Measurements from ENCODE around the gene IRS2.
A peak's percentile ranks its signal among the peaks of the same experiment; 100 is the strongest.
"Not testable (repeated sequence)": the region's sequence is repeated elsewhere in the genome, so short reads cannot be mapped to it uniquely, and the experiment has no call there.

Gene IRS2, protein sequence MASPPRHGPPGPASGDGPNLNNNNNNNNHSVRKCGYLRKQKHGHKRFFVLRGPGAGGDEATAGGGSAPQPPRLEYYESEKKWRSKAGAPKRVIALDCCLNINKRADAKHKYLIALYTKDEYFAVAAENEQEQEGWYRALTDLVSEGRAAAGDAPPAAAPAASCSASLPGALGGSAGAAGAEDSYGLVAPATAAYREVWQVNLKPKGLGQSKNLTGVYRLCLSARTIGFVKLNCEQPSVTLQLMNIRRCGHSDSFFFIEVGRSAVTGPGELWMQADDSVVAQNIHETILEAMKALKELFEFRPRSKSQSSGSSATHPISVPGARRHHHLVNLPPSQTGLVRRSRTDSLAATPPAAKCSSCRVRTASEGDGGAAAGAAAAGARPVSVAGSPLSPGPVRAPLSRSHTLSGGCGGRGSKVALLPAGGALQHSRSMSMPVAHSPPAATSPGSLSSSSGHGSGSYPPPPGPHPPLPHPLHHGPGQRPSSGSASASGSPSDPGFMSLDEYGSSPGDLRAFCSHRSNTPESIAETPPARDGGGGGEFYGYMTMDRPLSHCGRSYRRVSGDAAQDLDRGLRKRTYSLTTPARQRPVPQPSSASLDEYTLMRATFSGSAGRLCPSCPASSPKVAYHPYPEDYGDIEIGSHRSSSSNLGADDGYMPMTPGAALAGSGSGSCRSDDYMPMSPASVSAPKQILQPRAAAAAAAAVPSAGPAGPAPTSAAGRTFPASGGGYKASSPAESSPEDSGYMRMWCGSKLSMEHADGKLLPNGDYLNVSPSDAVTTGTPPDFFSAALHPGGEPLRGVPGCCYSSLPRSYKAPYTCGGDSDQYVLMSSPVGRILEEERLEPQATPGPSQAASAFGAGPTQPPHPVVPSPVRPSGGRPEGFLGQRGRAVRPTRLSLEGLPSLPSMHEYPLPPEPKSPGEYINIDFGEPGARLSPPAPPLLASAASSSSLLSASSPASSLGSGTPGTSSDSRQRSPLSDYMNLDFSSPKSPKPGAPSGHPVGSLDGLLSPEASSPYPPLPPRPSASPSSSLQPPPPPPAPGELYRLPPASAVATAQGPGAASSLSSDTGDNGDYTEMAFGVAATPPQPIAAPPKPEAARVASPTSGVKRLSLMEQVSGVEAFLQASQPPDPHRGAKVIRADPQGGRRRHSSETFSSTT (N-terminal part only)

DNA sequence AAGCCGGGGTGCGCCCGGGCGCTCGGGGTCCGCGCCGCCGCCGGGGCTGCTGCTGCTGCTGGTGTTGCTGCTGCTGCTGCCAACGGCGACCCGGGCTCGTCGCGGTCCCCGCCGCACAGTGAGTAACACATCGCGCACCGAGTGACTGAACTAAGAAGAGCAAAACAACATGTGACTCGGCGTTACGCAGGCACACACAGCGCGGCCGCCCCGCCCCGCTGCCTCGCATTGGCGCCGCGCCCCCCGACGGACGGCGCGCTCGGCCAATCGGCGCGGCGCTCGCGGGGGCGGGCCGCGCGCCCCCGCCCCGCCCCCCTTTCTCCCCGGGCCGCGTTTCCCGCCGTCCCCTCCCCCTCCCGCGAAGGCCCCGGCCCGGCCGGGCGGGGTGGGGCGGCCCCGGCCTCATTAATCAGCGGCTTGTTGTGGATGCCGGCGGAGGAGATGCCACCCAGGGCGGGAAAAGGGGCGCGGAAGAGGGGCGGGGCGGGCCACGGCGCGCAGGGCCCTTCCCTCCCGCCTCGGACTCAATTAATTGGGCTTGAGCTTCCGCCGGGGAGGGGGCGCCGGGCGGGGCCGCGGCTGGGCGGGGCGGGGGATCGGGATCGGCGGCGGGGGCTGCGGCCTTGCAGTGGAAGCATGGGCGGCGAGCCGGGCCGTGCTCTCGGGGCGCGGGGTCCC, at the start of gene IRS2:
Gene IRS2, minus strand, starts transcription at position 127 of the 678 bp plus-strand sequence. CDS start 530 bp downstream, outside the sequence.
- peak; percentile 86 for DNase-seq (ENCODE audit: extremely low read depth in 1 of 2, low read depth in 1 of 2)

DNA sequence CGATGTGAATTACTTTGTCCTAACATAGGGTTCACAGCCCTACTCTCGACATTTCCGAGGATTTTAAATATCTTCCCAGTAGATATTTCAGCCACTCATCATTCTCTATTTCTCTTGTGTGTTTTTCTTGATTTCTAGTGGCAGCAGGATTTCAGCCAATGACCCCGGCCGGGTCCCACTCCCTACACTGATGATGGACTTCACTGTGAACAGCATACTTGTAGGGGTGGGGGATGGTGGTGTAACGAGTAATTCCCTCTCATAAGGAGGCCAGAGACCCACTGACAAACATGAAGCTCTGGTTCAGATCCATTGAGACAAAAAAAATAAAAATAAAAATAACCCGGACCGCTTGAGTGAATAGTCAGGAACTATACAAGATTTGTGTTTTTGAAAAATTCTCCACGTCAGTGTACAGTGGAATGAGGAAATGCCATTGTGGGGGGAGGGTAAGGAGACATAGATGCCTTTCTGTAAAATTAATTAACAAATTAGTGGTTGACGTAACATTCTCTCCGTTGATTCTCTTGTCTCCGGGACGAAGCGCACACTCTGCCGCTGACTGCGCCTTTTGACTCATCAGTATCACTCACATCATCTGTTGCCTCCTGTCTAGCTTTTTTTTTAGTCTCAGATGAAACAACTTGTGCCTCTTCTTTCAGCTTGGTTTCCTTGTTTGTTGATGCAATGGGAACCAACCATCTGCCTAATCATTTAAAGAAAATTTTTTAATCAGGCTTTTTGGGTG, 48.8 kb upstream of the IRS2 start:
- no peak for DNase-seq (ENCODE audit: extremely low read depth in 1 of 2, low read depth in 1 of 2)

DNA sequence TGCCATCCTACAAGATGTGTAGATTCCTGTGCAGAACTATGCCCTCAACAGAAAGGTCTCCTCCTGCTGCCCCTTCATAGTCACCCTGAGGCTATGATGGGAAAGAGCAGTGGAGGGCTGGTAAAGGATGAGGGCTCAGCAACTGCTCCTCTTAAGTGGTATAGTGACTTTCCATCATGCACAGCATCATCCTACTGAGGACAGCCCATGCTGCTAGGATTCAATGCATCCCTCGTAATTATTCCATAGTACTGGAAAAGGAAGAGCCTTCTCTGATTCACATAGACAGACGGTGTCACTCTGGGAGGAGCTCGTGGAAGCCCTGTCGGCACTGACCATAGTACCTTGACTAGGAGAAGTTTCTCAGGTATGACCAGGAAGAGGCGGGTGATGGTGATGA, 47.6 kb upstream of the IRS2 start:
- DNase-seq (ENCODE audit: extremely low read depth in 1 of 2, low read depth in 1 of 2), result no peak

DNA sequence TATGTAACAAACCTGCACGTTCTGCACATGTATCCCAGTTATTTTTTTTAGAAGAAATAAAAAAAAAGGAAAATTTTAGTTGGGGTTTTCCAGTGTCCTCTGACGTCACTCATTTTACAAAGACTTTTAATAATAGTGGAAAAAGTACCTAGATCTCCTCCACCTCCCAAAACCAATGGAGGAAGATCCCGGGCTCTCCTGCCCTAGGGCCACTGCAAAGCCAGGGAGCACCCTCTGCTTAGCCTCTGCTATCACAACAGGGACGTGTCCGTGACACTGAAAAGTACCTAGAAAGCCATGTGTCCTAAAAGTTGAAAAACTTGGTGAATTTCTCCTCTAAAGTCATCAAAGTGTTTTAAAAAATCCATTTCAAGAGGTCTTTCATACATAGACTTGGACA, 46.7 kb upstream of the IRS2 start:
- DNase-seq (ENCODE audit: extremely low read depth in 1 of 2, low read depth in 1 of 2), result no peak

DNA sequence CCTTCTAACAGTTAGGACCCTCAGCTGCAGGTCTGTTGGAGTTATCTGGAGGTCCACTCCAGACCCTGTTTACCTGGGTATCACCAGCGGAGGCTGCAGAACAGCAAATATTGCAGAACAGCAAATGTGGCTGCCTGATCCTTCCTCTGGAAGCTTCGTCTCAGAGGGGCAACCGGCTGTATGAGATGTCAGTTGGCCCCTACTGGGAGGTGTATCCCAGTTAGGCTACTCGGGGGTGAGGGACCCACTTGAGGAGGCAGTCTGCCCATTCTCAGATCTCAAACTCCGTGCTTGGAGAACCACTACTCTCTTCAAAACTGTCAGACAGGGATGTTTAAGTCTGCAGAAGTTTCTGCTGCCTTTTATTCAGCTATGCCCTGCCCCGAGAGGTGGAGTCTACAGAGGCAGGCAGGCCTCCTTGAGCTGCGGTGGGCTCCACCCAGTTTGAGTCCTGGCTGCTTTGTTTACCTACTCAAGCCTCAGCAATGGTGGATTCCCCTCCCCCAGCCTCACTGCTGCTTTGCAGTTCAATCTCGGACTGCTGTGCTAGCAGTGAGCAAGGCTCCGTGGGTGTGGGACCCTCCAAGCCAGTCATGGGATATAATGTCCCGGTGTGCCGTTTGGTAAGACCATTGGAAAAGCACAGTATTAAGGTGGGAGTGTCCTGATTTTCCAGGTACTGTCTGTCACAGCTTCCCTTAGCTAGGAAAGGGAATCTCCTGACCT, 42.4 kb upstream of the IRS2 start:
- not testable (repeated sequence) for DNase-seq (ENCODE audit: extremely low read depth in 1 of 2, low read depth in 1 of 2)

DNA sequence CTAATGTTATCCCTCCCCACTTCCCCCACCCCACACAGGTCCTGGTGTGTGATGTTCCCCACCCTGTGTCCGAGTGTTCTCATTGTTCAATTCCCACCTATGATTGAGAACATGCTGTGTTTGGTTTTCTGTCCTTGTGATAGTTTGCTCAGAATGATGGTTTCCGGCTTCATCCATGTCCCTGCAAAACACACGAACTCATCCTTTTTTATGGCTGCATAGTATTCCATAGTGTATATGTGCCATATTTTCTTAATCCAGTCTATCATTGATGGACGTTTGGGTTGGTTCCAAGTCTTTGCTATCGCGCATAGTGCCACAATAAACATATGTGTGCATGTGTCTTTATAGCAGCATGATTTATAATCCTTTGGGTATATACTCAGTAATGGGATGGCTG, 36.8 kb upstream of the IRS2 start:
- DNase-seq (ENCODE audit: extremely low read depth in 1 of 2, low read depth in 1 of 2), result not testable (repeated sequence)

DNA sequence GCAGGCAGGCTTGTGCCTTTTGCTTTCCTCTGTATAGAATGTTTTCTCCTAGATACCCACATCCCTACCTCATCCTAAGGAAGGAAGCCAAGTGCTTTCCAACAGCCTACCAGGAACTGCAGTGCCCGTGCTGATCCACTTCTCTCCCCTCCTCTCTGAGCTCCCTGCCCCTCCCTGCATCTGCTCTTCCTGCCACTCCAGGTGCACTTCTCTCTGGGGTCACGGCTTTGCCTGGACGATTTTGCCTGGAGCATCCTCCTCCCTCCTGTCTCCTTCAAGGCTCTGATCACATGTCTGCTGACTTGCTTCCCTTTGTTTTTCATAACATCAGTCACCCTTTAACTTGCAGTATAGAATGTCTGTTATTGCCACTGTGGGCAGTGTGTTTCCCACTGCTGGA, 34.7 kb upstream of the IRS2 start:
- DNase-seq (ENCODE audit: extremely low read depth in 1 of 2, low read depth in 1 of 2), result no peak

DNA sequence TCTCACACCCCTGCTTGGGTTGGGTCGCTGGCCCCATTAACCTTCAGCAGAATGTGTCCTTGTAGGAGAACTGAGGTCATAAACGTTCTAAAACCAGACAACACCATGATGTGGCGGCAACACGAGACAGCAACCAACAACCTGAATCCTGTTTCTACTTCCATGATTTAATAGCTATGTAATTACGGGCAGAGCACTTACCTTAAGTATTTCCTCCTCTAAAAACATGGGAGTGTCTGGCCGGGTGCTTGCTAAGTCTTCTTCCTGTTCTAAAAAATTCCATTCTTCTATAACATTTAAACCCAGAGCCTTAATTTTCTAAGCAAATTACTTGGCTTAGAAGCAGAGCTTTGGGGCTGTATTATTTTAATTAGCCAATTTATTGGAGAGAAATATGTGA, 33.5 kb upstream of the IRS2 start:
- no peak for DNase-seq (ENCODE audit: extremely low read depth in 1 of 2, low read depth in 1 of 2)

DNA sequence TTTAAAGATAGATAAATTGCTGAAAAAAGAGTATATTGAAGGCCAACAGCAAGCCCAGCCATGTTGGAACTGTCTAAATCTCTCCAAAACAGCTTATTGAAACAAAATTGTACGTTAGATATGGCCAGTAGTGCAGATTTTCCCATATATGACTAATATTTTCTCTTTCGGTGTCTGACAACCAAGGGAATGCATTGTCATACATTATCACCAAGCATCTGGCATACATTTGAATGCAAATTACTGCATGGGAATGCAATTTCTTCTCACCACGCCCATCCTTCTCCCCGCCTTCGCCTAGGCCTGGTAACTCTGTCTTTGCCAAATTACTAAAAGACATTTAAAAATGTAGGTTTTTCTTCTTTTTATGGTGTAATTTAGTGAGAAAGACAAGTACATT, 32.5 kb upstream of the IRS2 start:
- DNase-seq (ENCODE audit: extremely low read depth in 1 of 2, low read depth in 1 of 2), result no peak

DNA sequence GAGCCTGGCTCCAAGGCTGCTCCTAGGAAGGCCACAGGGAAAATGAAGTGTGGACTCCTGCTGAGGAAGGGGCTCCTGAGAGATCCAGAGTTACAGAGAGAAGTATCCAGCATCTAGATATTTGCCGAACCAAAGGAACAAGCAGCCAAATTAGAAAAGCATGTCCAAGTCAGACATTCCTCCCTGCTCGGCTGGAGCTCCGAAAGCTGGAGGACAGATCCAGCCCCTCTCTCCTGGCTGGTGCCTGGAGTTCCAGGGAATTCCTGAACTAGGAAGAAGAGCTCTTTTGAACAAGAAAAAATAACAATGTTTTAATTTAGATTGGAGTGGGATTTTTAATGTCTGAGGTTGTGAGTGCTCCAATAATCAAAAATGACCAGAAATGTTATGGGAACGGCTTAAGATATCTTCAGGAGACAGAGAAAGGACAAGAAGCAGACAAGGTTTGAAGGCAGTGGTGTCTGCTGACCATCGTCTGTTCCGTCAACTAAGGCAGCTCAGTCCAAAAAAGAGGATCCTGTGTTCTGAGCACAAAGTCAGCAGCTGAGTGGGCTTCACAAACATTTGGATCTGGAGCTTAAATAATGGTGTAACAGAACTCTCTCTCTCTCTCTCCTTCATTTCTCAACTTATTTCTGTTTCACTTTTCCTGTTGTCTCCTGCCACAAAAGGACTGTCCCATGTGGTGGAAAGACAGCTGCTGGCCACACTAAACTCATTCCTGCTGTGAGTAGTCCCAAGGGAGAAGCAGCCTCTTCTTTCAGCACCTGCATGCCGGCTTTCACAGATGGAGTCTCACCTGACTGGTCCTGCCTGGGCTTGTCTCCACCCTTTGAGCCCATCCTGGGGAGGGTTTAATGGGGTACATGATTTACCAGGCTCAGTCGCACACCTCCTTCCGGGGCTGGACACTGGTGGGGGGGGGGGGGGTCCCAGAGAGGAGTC, 31.5 kb upstream of the IRS2 start:
- DNase-seq (ENCODE audit: extremely low read depth in 1 of 2, low read depth in 1 of 2), result no peak

DNA sequence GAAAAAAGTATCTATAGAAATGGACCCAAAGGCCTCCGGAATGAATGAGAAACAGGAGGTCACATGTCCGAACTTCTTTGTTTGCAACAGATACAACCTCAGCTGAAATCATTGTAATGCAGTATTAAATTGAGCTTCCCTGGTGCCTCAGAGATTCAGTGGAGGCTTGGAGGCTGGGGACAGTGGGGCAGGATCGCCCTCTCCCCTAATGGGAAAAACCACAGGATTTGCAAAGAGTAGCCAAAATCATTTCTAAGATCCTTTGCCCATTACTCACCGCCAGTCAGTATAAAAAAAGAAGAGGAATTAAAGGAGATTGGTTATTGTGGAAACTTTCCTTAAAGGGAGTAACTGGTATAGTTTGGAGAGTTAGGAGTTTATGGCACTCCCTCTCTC, 30.4 kb upstream of the IRS2 start:
- no peak for DNase-seq (ENCODE audit: extremely low read depth in 1 of 2, low read depth in 1 of 2)

DNA sequence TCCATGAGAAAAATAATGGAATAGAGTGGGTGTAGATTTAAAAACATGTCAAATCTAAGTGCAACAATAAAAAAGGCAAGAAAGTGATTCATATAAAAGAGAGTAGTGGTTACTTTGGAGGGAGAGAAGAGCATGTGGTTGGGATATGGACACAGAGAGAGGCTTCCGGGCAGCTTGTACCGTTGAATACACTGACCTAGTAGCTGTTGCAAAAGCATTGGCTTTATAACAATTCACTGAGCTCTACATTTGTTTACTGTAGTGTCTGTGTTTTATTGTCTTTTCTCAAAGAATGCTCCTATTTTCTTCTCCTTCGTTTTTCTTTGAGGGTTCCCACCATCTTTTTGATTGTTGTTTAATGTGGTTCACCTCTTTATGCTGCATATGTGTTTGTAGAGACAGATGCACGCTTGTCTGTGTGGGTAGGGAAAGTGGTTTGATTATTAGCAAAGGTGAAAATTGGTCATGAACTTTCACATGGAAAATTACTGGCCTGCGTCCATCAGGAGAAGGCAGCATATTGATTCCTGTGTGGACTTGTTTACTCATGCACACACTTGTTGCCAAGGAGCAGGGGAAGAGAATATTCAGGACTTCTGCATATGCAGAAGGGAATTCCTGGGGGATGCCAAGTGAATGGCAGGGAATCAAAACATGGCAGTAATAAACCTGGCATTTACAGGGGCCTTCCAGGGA, 29.9 kb upstream of the IRS2 start:
- no peak for DNase-seq (ENCODE audit: extremely low read depth in 1 of 2, low read depth in 1 of 2)

DNA sequence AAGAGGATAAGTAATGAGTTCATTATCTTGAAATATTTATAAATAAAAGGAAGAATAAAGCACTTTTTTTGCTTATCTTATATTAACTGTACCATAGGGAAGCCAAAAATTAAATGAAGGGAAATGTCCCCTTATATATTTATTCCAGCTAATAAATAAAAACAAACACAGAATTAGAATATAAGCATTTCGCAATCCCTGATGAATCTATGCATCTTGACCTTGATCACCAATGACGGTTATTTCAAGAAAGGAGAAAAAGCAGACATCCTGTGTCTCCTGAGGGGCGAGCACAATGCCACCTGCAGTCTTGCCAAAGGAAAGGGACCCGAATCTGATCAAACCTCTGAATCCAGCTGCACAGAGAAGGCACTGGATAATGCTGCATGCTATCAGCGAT, 29.3 kb upstream of the IRS2 start:
- DNase-seq (ENCODE audit: extremely low read depth in 1 of 2, low read depth in 1 of 2), result no peak

DNA sequence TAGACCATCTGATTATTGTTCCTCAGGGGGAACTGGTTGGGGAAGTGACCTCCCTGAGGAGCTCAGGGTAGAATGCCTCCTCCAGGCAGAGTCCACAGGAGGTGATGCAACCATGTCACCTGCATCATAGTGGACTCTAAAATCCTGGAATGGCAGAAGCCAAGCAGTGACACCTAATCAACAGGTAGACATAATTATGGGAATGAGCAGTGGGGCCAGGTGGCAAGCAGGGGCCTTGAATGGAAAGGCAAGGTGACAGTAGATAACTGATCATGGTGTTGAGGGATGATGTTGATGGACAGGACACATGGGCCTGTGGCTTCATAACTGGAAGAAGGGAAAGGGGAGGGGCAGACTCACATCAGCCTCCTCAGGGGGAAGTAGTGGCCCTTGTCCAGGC, 27.3 kb upstream of the IRS2 start:
- no peak for DNase-seq (ENCODE audit: extremely low read depth in 1 of 2, low read depth in 1 of 2)

DNA sequence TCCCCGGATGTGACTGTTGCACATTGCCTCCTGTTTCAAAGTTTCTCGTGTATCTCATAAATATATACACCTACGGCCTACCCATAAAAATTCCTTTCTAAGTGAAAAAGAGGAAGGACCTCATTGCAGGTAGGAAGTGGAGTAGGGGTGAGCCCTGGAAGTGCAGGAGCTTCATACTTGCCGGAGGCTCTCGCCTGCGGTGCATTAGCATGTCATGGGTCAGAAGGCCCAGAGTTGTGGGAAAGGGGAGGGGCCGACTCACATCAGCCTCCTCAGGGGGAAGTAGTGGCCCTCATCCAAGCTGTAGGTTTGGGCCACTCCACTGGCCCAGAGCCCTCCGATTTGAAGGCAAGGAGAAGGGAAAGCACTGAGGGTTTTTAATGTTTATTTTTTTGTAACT, 26.0 kb upstream of the IRS2 start:
- no peak for DNase-seq (ENCODE audit: extremely low read depth in 1 of 2, low read depth in 1 of 2)

DNA sequence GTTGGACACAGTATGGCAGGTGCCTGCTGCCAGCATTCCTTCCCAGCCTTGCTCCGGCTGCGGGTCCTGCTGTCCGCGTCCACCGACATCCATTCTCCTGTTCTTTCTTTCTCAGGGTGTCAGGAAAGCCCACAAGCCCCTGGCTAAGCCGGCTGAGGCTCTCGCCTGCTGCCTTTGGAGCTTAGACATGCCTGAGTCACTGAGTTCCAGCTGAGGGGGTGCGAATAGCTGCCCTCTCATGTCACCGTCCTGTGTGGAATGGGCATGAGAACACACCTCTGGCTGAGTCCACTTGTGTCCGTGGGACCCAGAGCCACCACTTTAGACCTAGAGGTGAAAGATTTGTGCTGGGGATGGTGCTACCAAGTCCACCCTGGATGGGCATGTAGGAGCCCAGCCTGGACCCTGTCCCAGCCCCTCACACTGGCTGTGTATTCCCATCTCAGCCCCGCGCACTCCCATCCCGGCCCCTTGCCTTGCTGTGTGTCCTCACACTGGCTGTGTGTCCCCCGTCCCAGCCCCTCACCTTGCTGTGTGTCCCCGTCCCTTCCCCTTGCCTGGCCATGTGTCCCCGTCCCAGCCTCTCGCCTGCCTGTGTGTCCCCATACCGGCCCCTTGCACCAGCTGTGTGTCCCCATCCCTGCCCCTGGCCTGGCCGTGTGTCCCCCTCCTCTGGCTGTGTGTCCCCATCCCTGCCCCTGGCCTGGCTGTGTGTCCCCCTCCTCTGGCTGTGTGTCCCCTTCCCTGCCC, 24.6 kb upstream of the IRS2 start:
- no peak for DNase-seq (ENCODE audit: extremely low read depth in 1 of 2, low read depth in 1 of 2)
